ENCODE results near the gene TJAP1.

The TJAP1 gene

DNA sequence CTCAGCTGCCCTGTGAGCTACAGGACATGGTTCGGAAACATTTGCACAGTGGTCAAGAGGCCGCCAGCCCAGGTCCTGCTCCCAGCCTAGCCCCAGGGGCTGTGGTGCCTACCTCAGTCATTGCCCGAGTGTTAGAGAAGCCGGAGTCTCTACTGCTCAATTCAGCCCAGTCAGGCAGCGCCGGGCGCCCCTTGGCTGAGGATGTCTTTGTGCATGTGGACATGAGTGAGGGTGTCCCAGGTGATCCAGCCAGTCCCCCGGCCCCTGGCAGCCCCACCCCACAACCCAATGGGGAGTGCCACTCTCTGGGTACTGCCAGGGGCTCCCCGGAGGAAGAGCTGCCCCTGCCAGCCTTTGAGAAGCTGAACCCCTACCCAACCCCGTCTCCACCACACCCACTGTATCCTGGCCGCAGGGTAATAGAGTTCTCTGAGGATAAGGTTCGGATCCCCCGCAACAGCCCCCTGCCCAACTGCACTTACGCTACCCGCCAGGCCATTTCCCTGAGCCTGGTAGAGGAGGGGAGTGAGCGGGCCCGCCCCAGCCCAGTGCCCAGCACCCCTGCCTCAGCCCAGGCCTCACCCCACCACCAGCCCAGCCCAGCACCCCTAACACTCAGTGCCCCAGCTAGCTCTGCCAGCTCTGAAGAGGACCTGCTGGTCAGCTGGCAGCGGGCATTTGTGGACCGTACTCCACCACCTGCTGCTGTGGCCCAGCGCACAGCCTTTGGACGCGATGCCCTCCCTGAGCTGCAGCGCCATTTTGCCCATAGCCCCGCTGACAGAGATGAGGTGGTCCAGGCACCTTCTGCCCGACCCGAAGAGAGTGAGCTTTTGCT is 27.6 kb downstream of the TJAP1 start:
- DNase-seq (ENCODE audit: low read depth), result no peak

DNA sequence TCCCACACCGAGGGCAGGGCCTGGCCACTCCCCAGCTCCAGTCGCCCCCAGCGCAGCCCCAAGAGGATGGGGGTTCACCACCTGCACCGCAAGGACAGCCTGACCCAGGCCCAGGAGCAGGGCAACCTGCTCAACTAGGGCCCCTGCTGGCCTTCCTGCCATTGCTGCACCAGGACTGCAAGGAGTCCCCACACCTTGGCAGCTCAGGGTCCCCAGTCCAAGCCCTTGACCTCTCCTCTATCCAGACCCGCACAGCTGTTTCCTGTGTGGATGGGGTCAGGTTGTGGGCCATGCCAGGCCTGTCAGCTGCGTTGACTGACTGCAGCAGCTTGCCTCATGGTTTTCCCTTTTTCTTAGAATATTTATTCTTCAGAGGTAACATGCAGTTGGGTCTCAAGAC is 28.3 kb downstream of the TJAP1 start:
- DNase-seq (ENCODE audit: low read depth), result no peak

DNA sequence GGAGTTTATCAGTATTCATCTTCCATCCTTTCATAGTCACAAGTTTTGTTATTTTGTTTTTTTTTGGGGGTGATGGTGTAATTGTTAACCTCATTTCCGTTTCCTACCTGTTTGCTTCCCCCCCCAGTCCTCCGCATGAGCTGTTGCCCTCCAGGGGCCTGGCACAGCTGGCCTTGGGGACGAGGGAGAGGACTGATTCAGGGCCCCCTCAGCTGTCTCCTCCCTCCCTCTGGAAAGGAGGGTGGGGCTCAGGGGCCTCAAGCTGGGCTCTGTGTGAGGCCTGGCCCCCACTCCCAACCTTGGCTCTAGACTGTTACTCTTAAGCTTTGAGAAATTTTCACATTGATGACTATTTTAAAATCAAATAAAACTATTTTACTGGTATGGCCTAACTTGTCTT is 28.8 kb downstream of the TJAP1 start:
- no peak for DNase-seq (ENCODE audit: low read depth)

DNA sequence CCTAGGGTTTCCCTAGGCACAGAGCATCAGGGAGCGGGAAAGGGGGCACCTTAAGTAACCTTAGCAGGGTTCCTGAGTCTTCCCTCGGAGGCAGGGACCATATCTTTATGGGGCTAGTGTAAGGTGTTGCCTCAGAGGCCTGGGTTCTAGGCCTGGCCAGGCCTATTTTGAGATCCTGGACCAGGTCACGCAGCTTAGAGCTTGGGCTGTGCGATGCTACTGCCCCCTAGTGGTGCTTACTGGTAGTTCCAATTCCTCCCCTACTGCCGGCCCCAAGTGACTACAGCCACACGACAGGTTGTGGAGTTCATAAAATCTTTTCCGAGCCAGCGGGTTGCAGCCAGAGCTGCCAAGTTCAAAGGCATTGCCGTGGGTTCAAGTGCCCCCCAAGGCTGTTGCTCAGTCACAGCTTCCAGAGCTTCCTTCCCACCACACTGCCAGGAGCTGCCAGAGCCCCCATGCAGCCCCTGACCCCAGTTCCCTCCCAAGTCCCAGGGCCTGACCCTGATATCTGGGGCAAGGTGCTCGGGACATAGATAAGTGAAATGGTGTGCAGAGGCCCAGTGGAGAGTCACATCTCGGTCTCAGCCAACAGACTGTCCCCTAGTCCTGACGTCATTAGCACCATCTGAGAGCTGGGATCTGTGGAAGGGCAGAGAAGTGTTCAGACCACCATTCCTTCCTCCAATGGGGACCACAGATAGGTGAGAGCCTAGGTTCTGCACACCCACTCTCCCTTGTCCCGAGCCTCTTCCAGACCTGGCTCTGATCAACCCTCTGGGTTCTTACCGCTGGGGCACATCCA is 29.5 kb downstream of the TJAP1 start:
- peak; percentile 62 for DNase-seq (ENCODE audit: low read depth)

DNA sequence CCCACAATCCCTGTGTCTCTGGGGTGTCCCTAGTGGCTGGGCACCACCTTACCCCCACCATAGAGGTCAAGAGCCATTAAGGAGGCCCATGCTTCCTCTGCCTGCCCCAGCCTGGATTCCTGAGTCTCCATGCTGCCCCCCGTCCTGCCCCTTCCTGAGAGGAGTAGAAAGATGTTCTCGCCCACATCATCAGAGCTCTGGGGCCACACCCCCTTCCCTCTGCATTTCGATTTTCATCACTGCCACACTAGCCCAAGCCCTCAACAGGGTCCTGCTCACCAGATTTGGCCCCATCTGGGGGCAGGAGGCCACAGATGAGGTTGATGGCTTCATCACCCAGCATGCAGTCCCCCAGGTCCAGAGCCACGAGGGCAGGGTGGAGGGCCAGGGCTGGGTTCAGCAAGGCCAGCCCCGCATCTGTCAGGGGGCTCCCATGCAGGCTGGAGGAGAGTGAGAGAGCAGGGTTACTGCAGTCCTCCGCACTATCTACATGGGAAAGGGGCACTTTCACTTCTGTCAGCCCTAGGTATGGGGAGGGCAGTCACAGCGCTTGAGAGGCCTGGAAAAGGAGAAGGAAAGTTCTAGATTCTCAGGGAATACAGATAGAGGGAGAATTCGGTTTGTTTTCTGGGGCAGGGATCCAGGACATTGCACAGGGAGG is 31.2 kb downstream of the TJAP1 start:
- no peak for DNase-seq (ENCODE audit: low read depth)

DNA sequence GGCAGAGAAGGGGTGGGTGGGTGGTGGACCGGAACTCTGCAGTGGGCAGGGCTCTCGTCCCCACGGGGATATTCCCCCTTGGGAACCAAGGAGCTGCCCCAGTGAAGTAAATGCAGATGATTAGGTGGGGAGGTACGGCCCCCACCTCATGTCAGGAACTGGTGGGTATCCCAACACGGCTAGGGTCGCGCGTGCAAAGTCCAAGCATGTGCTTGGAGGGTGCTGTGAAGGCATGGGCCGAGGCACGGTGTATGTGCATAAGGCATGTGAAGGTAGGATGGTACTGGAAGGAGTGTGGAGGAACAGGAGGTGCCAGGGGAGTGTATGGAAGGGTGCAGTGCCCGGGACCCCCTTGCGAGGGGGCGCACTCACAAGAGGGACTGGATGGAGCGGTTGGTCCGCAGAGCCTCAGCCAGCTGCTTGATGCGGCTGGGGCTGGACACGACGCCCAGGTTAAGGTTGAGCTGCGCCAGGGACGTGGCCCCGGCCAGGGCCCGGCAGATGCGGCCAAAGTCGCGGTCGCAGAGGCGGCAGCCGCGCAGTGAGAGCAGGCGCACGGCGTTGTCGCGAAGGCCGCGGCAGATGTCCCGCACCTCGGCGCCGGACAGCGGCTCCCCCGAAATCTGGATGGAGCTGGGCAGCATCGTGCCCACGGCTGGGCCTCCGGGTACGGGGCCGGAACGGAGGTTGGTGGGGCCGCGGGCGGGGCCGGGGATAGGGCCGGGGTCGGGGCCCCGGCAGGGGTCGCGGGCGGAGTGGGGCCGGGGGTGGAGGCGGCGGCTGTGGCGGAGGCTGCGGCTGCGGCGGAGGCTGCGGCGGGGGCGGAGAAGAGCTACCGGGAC is 32.0 kb downstream of the TJAP1 start:
- DNase-seq (ENCODE audit: low read depth), result no peak

DNA sequence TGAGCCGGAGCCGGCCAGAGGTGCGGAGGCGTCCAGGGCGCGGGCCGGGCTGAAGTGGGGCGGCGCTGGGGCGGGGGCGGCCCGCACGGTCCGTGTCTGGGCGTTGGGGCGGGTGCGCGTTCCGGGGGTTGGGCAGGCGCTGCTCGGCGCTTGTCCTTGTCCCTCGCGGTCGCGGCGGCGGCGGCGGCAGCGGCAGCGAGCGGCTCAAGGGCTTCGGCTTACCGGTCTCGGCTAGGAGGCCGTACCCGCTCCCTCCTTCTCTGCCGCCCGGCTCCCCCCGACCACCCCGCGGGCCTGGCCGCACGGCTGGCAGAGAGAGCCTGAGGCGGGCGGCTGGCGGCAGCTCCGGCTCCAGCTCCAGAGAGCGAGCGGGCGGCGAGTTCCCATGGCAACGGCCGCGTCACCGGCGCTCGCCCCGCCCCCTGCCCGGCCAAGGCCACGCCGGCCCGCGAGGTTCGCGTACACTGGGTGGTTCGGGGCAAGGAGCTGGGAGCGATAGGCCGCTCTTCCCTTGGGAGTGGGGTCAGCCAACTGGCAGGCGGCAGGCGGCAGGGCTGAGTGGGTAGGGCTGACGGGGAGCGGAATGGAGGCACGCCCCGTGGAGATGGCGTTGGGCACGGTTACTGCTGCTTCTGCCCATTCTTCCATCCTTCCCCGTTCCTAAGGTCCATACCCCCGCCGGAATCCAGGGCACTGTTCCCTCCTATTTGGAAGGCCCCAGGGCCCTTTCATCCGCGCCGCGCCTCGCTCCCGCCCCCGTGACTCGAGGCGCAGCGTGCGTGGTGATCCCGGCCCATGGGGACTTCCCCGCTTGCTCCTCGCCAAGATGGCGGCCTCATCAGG is 32.8 kb downstream of the TJAP1 start, which contains the start of gene LRRC73:
Gene LRRC73, minus strand, starts transcription at position 363 of the 843 bp plus-strand sequence. CDS start 561 bp downstream, outside the sequence.
- peak; percentile 50 for DNase-seq (ENCODE audit: low read depth)

DNA sequence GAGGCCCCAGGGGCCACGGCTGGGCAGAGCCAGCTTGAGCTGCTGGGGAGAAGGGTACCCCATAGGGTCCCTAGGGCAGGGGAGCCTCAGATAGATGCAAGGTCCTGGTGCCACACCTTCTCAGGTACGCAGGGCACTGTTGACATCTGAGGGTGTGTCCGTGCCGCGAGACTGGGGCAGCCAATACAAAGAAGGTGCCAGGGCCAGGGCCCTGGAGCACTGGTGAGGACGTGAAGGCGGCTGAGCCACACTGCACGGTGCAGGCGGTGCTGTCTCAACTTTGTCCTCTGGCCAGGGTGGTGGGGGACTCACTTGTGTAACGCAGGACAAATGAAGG is 33.4 kb downstream of the TJAP1 start:
- no peak for DNase-seq (ENCODE audit: low read depth)

DNA sequence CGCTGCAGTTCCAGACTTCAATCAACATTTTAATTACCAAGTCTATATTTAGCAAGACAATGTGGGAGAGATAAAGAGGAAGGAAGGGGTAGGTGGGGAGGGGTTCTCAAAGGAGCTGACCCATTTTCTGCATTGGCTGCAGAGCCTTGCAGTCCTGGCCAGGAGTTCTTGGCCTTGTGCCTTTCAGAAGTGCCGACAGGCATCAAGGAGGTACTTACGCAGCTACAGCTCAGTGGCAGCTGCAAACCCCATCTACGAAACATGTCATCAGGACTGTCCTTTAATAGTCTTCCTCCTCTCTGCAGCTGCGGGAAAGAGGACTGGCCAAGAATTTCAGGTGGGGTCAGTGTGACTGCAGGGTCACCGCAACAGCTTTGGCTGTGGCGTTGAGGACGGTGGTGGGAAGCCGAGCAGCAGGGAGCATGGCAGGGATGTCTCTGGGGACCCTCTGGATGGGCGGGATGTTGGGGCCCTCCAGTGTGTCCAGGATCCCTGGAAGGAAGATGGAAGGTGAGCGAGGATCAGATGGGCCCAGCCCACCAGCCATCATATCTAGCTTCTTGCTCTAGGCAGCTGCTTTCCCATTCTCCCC is 34.5 kb downstream of the TJAP1 start:
- DNase-seq (ENCODE audit: low read depth), result no peak

DNA sequence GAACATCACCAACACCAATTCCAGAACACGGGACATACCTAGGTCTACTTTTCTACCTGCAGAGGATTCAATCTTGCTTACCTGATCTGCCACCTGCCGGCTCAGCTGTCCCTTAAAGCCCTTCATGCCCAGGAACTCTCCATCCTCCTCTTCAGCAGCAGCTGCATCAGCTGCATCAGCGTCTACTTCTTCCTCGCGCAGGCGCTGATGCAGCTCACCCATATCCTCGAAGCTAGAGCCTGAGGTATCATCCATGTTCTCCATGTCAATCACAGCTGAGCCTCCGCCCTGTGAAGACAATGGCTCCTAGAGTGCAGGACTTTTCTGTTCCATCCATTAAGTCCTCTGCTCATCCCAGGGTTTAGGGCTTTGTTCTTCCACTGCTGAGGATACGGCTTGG is 38.4 kb downstream of the TJAP1 start:
- no peak for DNase-seq (ENCODE audit: low read depth)

DNA sequence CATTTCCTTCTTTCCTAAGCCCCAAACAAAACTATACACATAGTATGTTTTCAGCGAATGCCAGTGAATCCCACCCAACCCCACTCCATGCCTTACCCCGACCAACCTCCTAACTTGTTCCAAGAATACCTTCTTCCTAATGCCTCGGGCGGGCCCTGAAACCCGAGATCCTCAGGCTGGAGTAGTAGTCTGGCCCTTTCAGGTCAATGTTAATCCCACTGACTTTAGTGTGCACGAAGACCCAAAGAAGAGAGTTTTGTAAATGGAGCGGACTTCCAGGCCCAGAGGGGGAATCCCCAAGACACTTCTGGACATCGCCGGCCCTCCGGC is 39.0 kb downstream of the TJAP1 start:
- no peak for DNase-seq (ENCODE audit: low read depth)

DNA sequence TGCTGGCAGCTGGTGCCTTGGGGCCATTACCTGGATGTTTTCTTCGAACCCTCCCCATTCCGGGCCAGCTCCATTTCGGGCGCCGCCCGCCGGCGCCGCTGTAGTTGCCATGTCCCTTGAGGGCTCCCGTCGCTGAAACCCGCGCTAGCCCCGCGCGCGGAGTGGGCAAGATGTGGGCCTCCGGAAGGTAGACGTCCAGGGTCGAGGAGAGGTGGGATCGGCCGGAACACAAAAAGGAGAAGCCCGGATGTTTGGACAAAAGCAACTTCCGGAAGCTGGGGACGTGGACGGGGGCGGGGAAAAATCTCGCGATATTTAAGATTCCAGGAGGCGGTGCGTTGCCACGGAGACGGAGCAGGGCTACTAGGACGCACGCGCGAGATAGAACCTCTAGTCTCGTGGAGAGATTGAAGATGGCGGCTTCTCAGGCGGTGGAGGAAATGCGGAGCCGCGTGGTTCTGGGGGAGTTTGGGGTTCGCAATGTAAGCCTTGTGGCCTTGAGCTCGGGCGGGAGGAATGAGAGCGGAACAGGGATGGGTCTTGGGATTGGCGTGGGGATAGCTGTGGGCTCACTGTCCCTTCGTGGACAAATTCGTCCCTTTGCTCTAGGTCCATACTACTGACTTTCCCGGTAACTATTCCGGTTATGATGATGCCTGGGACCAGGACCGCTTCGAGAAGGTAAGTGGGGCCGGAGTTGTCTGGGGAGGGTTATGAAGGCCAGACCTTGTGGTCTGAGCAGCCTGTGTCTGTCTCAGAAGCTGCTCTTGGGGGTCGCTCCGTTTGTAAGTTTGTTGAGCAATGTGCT is 39.5 kb downstream of the TJAP1 start, which contains the start of the genes POLR1C and YIPF3:
Gene POLR1C, plus strand, starts transcription at position 393 of the 808 bp plus-strand sequence. Its CDS starts 21 bp downstream, at position 414.
Gene YIPF3, minus strand, starts transcription at position 230 of the 808 bp plus-strand sequence. Its CDS starts 119 bp downstream, at position 111.
- DNase-seq (ENCODE audit: low read depth), result peak; percentile 97

DNA sequence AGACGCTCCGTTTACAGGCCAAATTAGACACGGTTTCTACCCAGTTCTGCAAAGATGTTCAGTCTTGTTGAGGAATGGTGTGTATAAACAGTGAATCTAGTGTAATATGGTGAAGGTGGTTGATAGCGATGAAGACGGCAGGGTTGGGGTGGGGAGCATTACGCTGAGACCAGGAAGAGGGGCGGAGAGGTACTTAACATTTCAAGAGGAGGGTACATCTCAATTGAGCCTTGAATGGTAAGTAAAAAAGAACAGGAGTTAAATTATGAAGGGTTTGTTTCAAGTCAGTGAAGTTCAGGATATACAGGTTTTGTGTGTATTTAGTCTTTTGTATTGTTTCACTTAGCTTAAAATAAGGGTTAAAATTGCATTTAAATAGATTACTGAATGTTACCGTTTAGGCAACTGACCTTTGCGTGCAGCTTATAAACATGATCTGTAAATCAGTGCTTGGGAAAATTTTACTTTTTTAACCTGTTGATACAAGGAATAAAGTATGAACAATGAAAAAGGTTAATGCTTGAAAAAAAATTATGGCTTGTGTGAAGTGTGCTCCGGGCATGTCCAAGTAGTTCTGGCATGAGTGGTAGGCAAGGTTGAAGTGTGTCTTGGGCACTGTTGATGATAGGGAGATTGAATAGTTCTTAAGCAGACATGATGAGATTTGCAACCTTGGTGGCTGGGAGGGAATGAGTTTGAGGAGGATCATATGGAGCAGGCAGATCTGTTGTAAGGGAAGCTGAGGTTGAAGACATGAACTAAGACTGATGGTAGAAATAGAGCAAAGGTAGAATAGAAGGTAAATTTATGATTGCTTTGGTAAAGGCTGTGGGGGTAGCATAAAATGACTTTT is 40.4 kb downstream of the TJAP1 start:
- no peak for DNase-seq (ENCODE audit: low read depth)

DNA sequence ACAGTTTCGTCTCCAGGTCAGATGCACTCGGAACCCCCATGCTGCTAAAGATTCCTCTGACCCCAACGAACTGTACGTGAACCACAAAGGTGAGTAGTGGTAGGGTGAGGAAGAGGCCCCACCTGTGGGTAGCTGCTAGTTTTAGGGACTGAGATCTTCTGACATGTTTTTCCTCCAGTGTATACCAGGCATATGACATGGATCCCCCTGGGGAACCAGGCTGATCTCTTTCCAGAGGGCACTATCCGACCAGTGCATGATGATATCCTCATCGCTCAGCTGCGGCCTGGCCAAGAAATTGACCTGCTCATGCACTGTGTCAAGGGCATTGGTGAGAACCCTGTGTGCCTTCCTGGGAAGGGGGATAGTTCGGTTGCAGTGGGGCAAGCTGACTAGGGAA is 42.7 kb downstream of the TJAP1 start:
- no peak for DNase-seq (ENCODE audit: low read depth)

DNA sequence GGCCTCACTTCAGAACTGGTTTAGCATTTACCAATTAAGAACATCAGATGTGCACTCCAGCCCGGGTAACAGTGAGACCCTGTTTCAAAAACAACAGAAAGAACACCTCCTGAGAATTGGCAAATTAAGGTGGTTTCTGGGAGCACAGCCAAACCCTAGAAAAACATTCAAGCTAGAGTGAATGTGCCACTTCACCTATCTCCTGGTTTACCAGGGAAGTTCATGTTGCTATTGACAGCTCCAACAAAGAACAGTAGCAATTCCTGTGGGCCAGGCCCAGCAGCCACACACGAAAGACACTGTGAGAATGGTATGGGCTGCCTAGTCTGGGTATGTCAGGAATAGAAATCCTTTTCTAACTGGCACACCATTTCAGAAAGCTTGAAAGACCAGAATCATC is 44.5 kb downstream of the TJAP1 start:
- no peak for DNase-seq (ENCODE audit: low read depth)

DNA sequence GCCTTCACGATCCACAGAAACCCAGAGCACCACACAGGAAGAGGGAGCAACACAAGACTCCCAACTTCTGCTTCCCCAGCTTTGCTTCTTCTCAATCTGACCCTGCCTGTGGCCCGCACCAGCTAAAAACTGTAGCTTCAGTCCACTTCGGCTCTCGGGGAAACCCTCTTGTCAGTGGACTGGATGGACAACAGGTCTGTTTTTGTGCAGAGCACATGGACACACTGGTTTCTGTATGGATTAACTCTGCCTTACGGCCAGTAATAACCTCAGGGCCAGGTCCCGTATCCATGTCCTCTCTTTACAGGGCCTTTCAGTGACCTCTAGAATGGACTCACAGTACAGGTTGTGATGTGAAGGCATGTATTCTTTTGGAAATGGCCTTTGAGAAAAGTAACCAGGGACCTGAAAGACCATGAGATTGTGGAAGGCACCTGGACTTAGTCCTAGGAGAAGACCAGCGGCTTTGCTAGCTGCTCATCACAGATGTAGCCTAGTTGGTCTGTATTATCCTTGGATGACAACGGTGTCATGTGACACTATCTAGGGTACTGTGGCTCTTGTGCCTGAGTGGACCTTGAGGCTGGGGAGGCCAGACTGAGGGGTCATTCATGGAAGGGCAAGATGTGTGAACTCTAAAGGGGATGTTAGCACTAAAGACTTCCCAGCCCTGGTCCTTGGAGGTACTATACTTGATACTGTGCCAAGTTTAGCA is 45.3 kb downstream of the TJAP1 start:
- no peak for DNase-seq (ENCODE audit: low read depth)

DNA sequence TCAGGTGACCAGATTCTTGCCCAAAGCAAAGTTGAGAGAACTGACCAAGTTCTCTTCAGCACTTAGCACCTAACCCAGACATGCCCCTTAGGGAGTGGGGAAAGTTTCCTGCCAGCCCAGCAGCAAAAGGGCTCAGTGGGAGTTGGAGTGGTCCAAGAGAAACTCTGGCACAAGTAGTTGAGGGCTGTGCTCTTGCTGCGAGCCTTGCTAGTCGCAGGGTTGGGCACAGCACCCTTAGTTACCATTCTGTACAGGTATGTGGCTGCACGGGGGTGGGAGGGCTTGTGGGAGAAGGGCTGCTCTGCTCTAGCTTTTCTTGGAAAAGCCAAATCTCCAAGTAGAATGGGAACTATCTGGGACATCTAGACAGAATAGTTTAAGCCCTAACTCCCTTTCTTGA is 45.9 kb downstream of the TJAP1 start:
- no peak for DNase-seq (ENCODE audit: low read depth)

DNA sequence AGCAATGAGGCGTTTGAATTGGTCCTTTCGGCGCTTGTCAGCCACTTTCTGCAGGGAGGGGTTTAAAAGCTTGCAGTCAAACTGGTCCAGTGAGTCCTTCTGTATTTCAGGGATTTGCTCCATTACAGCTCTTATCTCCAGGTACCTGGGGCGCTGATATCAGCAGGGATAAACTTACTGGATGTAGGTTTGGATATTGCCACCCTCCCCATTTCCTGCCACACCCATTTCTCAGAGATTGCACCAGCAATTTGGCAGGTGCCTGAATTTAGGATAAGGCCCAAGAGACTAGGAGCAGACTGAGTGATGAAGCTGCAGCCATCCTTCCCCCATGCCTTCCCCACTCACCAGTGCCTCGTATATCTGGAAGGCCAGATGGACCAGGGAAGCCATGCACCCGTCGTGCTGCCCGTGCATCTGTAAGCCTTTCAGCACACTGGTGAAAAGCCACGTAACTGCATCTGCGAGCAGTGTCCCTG is 47.2 kb downstream of the TJAP1 start:
- DNase-seq (ENCODE audit: low read depth), result no peak

Measured in stimulated activated CD8-positive, alpha-beta memory T cell treated with anti-CD3 and anti-CD28 coated beads, Interleukin-15, amount 100 ng/mL, for 1 hour (primary cell).